Measurements from ENCODE around the gene ATP10D.
"Not testable (repeated sequence)": the region's sequence is repeated elsewhere in the genome, so short reads cannot be mapped to it uniquely, and the experiment has no call there.

Gene ATP10D

GRCh38 chr4:47478804-47479203 lies 6.3 kb upstream of the ATP10D start:
- no peaks in the 10 kb centered on the region for H3K27me3 Mint-ChIP-seq
- H3K4me3 Mint-ChIP-seq: no peak overlapping the region
- no peaks in the 10 kb centered on the region for H3K9me3 Mint-ChIP-seq
- peaks cover 4% of the 10 kb centered on the region for H3K4me1 Mint-ChIP-seq
- H3K36me3 Mint-ChIP-seq: no peaks in the 10 kb centered on the region
- no peak overlapping the region for H3K27ac Mint-ChIP-seq

- Mint-ChIP-seq H3K4me1 (peaks cover 29% of the 10 kb centered on the region), H3K27me3 (no peaks in the 10 kb centered on the region), H3K9me3 (no peaks in the 10 kb centered on the region), H3K36me3 (no peaks in the 10 kb centered on the region), H3K4me3 (no peak overlapping the region), H3K27ac (no peak overlapping the region)
Observed at GRCh38 chr4:47482326-47482725, 2.7 kb upstream of the ATP10D start.

- Mint-ChIP-seq H3K9me3 (no peaks in the 10 kb centered on the region), H3K4me1 (peaks cover 29% of the 10 kb centered on the region), H3K4me3 (peak overlapping the region; percentile 91), H3K27ac (no peak overlapping the region), H3K36me3 (no peaks in the 10 kb centered on the region), H3K27me3 (no peaks in the 10 kb centered on the region)
Observed at GRCh38 chr4:47483745-47484144, 1.3 kb upstream of the ATP10D start.

GRCh38 chr4:47484168-47484567 lies 907 bp upstream of the ATP10D start:
- H3K36me3 Mint-ChIP-seq: no peaks in the 10 kb centered on the region
- H3K9me3 Mint-ChIP-seq: no peaks in the 10 kb centered on the region
- H3K27ac Mint-ChIP-seq: peak overlapping the region; percentile 87
- peaks cover 29% of the 10 kb centered on the region for H3K4me1 Mint-ChIP-seq
- peak overlapping the region; percentile 91 for H3K4me3 Mint-ChIP-seq
- H3K27me3 Mint-ChIP-seq: no peaks in the 10 kb centered on the region

GRCh38 chr4:47485768-47486167 lies 693 bp downstream of the ATP10D start:
- no peaks in the 10 kb centered on the region for H3K27me3 Mint-ChIP-seq
- peak overlapping the region; percentile 91 for H3K4me3 Mint-ChIP-seq
- peaks cover 29% of the 10 kb centered on the region for H3K4me1 Mint-ChIP-seq
- H3K9me3 Mint-ChIP-seq: no peaks in the 10 kb centered on the region
- H3K36me3 Mint-ChIP-seq: no peaks in the 10 kb centered on the region
- H3K27ac Mint-ChIP-seq: peak overlapping the region; percentile 10

GRCh38 chr4:47486231-47486673 lies 1.2 kb downstream of the ATP10D start:
- H3K27ac Mint-ChIP-seq: no peak overlapping the region
- H3K4me3 Mint-ChIP-seq: peak overlapping the region; percentile 91
- no peaks in the 10 kb centered on the region for H3K36me3 Mint-ChIP-seq

GRCh38 chr4:47486727-47487126 lies 1.7 kb downstream of the ATP10D start:
- not testable (repeated sequence) for H3K36me3 Mint-ChIP-seq, H3K27me3 Mint-ChIP-seq, H3K27ac Mint-ChIP-seq, H3K9me3 Mint-ChIP-seq, H3K4me3 Mint-ChIP-seq
- peaks cover 33% of the 10 kb centered on the region for H3K4me1 Mint-ChIP-seq

More at GRCh38 chr4:47486231-47486673, 1.2 kb downstream of the ATP10D start:
- peaks cover 32% of the 10 kb centered on the region for H3K4me1 Mint-ChIP-seq
- H3K27me3 Mint-ChIP-seq: no peaks in the 10 kb centered on the region
- H3K9me3 Mint-ChIP-seq: no peaks in the 10 kb centered on the region

- Mint-ChIP-seq H3K4me3 (no peak overlapping the region), H3K27ac (no peak overlapping the region), H3K36me3 (no peaks in the 10 kb centered on the region), H3K4me1 (peaks cover 28% of the 10 kb centered on the region), H3K27me3 (no peaks in the 10 kb centered on the region), H3K9me3 (no peaks in the 10 kb centered on the region)
Observed at GRCh38 chr4:47488706-47489105, 3.6 kb downstream of the ATP10D start.

- no peaks in the 10 kb centered on the region for H3K27me3 Mint-ChIP-seq
- peaks cover 16% of the 10 kb centered on the region for H3K4me1 Mint-ChIP-seq
- peak overlapping the region; percentile 76 for H3K27ac Mint-ChIP-seq
- no peak overlapping the region for H3K4me3 Mint-ChIP-seq
- no peaks in the 10 kb centered on the region for H3K9me3 Mint-ChIP-seq
- no peaks in the 10 kb centered on the region for H3K36me3 Mint-ChIP-seq
Observed at GRCh38 chr4:47490550-47490949, 5.5 kb downstream of the ATP10D start.

GRCh38 chr4:47493238-47494123 lies 8.4 kb downstream of the ATP10D start:
- Mint-ChIP-seq H3K27ac (no peak overlapping the region), H3K36me3 (no peaks in the 10 kb centered on the region), H3K4me1 (peaks cover 7% of the 10 kb centered on the region), H3K9me3 (no peaks in the 10 kb centered on the region), H3K27me3 (no peaks in the 10 kb centered on the region), H3K4me3 (no peak overlapping the region)

- Mint-ChIP-seq H3K4me3 (no peak overlapping the region), H3K36me3 (no peaks in the 10 kb centered on the region), H3K9me3 (no peaks in the 10 kb centered on the region), H3K27ac (no peak overlapping the region), H3K27me3 (no peaks in the 10 kb centered on the region), H3K4me1 (peaks cover 7% of the 10 kb centered on the region)
Observed at GRCh38 chr4:47494124-47494430, 9.0 kb downstream of the ATP10D start.

GRCh38 chr4:47498899-47499298 lies 13.8 kb downstream of the ATP10D start:
- H3K9me3 Mint-ChIP-seq: no peaks in the 10 kb centered on the region
- H3K4me3 Mint-ChIP-seq: no peak overlapping the region
- H3K4me1 Mint-ChIP-seq: peaks cover 3% of the 10 kb centered on the region
- H3K36me3 Mint-ChIP-seq: no peaks in the 10 kb centered on the region
- no peaks in the 10 kb centered on the region for H3K27me3 Mint-ChIP-seq
- H3K27ac Mint-ChIP-seq: no peak overlapping the region

- Mint-ChIP-seq H3K9me3 (no peaks in the 10 kb centered on the region), H3K36me3 (no peaks in the 10 kb centered on the region), H3K27me3 (no peaks in the 10 kb centered on the region), H3K4me3 (no peak overlapping the region), H3K4me1 (no peaks in the 10 kb centered on the region), H3K27ac (no peak overlapping the region)
Observed at GRCh38 chr4:47499700-47500099, 14.6 kb downstream of the ATP10D start.

- Mint-ChIP-seq H3K9me3 (no peaks in the 10 kb centered on the region), H3K27ac (no peak overlapping the region), H3K27me3 (no peaks in the 10 kb centered on the region), H3K4me3 (no peak overlapping the region), H3K36me3 (no peaks in the 10 kb centered on the region), H3K4me1 (no peaks in the 10 kb centered on the region)
Observed at GRCh38 chr4:47500776-47501175, 15.7 kb downstream of the ATP10D start.

GRCh38 chr4:47505147-47505546 lies 20.1 kb downstream of the ATP10D start:
- Mint-ChIP-seq H3K27ac (no peak overlapping the region), H3K4me3 (no peak overlapping the region), H3K36me3 (no peaks in the 10 kb centered on the region), H3K9me3 (no peaks in the 10 kb centered on the region), H3K4me1 (no peaks in the 10 kb centered on the region), H3K27me3 (no peaks in the 10 kb centered on the region)

- Mint-ChIP-seq H3K4me3 (no peak overlapping the region), H3K4me1 (no peaks in the 10 kb centered on the region), H3K9me3 (no peaks in the 10 kb centered on the region), H3K27ac (no peak overlapping the region), H3K36me3 (no peaks in the 10 kb centered on the region), H3K27me3 (no peaks in the 10 kb centered on the region)
Observed at GRCh38 chr4:47505666-47506065, 20.6 kb downstream of the ATP10D start.

Data from activated naive CD4-positive, alpha-beta T cell treated with anti-CD3 and anti-CD28 coated beads, Interleukin-2, amount 50 U/mL, for 24 hours (primary cell).